Activated naive CD8-positive, alpha-beta T cell treated with anti-CD3 and anti-CD28 coated beads, Interleukin-2, amount 50 U/mL, for 16 hours (primary cell): ENCODE measurements around the gene DBNDD2.
A peak's percentile ranks its signal among the peaks of the same experiment; 100 is the strongest.

Experiments used
- DNase-seq: peaks from one replicate; pipeline ENCODE4 v3.0.0-alpha.2; 2020; ENCODE audit warnings: low read depth, low spot score

Gene DBNDD2

GRCh38 chr20:45415822-45416637, 7.9 kb downstream of the DBNDD2 start, which contains the start of gene PIGT:
PIGT (plus strand) TSS chr20:45416141; CDS start chr20:45416157, 16 bp downstream.
- peak; percentile 75 for DNase-seq

DNA sequence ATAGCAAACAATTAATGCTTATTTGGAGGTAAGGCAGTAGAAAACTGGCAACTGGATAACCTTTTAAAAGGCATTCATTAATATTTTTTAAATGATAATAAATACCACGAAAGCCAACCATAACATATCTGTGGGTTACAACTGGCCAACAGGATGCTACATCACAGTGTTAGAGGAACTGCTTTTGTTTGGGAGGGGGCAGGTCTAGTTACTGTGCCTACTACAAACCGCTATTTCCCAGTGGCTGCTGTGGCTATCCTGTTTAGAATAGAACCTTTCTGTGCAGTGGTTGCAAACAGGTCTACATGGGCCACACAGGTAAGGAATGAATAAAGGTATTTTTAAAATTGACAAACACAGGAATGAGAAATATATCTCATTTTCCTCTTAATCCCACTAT, 8.8 kb downstream of the DBNDD2 start:
- DNase-seq, result no peak

DNA sequence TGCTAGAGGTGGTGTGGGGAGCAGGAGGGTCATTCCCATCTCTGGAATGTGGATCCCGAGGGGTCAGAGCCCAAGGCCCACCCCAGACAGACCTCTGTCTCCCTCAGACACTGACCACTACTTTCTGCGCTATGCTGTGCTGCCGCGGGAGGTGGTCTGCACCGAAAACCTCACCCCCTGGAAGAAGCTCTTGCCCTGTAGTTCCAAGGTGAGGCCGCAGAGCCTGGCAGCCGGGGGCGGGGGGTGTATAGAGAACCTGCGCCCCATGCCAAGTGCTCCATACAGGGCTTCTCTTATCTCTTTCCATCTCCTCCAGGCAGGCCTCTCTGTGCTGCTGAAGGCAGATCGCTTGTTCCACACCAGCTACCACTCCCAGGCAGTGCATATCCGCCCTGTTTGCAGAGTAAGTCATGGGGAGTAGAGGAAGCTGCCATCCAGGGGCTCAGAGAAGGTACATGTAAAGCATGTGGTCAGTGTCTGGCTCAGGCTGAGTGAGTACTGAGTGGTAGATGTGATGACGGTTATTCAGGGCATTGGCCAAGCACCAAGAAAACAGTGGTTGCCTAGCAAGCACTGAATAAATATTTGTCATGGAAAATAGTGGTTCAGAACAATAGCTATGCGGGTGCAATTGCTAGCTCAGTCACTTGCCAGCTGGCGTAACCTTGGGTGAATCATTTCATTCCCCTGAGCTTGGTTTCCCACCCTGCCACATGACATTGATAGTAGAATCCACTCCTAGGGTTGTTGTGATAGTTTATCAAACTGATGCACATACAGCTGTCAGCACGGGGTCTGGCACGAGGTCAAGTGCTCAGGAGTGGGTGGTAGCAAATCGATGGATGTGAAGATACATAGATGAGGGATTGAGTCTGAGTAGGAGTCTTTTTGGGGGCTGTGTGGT, 11.4 kb downstream of the DBNDD2 start:
- no peak for DNase-seq

DNA sequence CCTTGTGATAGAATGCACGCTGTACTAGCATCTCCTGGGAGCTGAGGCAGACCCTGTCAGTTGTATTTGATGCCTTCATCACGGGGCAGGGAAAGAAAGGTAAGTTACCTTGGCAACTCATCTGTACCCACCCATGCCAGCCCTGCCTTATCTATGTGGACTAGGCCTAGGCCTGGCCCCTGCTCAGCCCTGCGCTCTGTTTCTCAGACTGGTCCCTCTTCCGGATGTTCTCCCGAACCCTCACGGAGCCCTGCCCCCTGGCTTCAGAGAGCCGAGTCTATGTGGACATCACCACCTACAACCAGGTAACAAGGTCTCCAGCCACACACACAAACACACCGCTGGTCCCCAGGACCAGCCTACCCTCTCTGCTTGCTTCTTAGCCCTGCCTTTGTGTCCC, 12.0 kb downstream of the DBNDD2 start:
- no peak for DNase-seq

DNA sequence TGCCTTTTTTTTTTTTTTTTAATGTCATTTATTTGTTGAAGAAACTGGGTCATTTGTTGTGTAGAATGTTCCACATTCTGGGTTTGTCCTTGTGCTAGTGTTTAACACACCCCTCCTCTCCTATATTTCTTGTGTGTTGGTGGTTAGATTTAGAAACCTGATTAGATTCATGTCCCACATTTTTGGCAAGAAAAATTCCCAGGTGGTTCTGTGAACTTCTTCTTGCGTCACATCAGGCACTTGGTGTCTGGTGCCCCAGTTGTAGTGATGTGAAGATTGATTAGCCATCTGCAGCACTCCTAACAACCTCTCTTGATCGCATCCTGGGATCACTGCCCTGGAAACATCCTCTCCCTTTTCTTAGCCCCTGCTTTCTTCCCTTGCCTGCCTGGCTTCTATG, 15.6 kb downstream of the DBNDD2 start:
- DNase-seq, result no peak

DNA sequence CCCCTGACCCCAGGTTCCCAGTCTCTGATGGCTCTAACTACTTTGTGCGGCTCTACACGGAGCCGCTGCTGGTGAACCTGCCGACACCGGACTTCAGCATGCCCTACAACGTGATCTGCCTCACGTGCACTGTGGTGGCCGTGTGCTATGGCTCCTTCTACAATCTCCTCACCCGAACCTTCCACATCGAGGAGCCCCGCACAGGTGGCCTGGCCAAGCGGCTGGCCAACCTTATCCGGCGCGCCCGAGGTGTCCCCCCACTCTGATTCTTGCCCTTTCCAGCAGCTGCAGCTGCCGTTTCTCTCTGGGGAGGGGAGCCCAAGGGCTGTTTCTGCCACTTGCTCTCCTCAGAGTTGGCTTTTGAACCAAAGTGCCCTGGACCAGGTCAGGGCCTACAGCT, 17.5 kb downstream of the DBNDD2 start:
- DNase-seq, result no peak

GRCh38 chr20:45426320-45427016, 18.4 kb downstream of the DBNDD2 start:
- DNase-seq, result no peak

- DNase-seq, result no peak
Measured at GRCh38 chr20:45427236-45428149, 19.4 kb downstream of the DBNDD2 start.

DNA sequence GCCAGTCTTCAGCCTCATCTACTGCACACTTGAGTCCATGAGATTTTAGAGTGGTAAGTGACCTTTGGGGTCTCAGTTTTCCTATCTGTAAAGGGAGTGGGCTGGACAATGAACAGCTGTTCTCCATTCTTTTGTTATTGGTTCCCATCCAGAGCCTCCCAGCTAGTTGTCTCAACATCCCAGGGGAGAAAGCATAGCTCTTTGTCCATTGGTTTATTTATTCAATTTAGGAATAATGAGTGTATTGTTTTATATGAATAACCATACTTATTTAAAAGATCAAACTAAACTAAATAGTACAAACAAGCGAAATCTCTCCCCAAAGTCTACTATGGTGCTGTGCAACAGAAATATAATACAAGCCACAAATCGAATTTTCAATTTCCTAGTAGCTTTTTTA, 21.5 kb downstream of the DBNDD2 start:
- DNase-seq, result no peak

- DNase-seq, result no peak
Measured at GRCh38 chr20:45432294-45432693, 24.2 kb downstream of the DBNDD2 start.

DNA sequence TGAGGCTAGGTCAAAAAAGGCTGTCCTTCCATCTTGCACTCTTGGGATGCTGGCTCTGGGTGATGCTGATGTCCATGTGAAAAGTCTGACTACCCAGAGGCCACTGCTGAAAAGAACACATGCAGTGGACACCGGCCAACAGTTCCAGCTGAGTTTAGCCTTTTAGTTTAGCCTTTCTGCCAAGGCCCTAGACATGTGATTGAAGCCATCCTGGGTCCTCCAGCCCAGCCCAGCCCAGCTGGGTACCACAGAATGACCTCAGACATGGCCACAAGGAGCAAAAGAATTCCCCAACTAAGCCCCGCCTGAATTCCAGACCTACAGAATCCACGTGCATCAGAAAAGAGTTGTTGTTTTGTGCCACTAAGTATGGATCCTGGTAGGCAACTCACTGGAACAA, 25.2 kb downstream of the DBNDD2 start:
- no peak for DNase-seq

DNA sequence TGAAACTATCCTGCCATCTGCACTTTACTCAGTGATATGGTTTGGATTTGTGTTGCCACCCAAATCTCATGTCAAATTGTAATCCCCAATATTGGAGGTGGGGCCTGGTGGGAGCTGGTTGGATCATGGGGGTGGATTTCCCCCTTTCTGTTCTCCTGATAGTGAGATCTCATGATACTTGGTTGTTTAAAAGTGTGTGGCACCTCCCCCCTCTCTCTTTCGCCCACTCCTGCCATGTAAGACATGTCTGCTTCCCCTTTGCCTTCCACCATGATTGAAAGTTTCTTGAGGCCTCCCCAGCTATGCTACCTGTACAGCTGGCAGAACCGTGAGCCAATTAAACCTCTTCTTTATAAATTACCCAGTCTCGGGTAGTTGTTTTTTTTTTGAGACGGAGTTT, 25.9 kb downstream of the DBNDD2 start:
- no peak for DNase-seq

- DNase-seq, result peak; percentile 72
Measured at GRCh38 chr20:45436732-45437485, 28.8 kb downstream of the DBNDD2 start.

DNA sequence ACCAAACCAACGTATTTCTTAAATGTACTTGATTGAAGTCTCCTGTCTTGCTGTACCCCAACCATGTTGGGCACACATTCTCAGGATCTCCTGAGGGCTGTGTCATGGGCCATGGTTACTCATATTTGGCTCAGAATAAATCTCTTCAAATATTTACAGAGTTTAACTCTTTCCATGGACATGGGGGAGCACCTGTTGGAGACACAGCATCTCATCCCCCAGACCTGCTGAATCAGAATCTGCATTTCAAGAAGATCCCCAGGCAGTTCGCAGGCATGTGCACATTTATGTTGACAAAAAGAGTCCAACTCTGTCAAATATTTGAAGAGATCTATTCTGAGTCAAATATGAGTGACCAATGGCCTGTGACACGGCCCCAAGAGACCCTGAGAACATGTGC, 32.3 kb downstream of the DBNDD2 start:
- no peak for DNase-seq

DNA sequence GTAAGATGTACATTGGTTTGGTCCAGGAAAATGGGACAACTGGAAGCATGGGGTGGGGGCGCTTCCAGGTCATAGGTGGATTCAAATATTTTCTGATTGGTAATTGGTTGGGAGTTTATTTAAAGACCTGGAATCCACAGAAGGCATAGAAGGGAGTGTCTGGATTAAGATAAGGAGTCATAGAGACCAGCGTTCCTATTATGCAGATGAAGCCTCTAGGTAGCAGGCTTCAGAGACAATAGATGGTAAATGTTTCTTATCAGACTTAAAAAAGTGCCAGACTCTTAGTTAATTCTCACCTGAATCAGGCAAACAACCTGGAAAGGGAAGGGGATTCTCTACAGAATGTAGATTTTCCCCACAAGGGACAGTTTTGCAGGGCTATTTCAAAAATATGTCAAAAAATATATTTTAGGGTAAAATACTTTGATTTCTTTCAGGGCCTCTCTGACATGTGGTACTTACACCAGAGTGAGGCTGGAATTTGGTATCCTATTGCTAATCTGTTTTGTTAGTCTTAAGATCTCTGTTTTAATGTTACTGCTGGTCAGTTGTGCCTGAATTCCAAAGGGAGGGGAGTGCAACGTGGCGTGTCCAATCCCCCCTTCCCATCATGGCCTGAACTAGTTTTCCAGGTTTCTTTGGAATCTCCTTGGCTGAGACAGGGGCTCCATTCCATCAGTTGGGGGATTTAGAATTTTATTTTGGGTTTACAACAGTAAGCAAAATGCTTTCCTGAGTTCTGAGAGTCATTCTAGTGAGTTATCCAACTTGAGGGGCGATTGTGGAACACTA, 33.0 kb downstream of the DBNDD2 start:
- no peak for DNase-seq

- no peak for DNase-seq
Measured at GRCh38 chr20:45441746-45442145, 33.7 kb downstream of the DBNDD2 start.

- DNase-seq, result no peak
Measured at GRCh38 chr20:45444050-45444449, 36.0 kb downstream of the DBNDD2 start.

DNA sequence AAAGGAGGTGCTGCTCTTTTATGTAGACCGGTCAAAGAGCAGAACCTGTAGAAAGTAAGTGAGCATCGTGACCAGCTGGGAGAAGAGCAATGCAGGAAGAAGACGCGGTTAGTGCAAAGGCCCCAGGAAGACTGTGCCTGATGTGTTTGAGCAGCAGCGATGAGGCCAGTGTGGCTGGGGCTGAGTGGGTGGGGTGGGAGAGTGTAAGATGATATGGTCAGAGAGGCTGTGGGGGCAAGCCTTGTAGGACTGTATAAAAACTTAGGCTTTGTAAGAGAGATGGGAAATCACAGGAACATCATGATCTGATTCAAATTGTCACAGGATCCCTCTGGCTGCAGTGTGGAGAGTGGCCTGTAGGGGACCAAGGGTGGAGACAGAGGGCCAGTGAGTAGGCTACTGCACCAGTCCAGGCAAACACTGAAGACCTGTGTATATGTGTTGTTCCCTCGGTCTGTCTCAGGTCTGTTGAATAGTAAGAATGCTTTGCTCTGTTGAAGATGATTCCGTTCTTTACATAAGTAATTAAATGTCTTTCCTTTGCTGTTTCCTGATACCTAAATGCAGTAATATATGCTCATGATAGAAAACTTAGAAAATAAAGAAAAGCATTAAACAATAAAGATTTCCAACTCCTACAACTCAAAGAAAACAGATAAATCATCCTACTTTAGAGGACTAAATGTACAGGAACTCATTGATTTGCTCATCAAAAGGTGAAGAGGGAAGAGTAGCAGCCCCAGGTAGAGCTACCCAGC, 37.9 kb downstream of the DBNDD2 start:
- DNase-seq, result no peak

DNA sequence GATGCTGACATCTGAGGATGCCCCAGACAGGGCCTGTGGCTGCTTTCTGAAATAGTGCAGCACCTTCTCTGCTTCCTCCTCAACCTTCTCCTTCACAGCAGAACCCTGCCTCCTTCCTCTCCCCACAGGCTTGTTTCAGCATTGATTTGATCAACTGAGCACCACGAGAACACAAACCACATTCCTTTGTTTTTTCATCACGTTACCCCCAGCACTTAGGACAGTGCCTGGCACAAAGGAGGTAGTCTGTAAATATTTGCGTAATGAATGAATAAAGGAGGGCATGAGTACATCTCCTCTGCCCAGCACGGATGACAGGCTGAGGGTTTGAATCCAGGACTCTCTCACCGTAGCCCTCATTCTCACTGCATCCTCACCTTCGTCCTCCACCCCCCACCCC, 40.2 kb downstream of the DBNDD2 start:
- no peak for DNase-seq
